Measurements from ENCODE around the gene ZKSCAN1.

DNA sequence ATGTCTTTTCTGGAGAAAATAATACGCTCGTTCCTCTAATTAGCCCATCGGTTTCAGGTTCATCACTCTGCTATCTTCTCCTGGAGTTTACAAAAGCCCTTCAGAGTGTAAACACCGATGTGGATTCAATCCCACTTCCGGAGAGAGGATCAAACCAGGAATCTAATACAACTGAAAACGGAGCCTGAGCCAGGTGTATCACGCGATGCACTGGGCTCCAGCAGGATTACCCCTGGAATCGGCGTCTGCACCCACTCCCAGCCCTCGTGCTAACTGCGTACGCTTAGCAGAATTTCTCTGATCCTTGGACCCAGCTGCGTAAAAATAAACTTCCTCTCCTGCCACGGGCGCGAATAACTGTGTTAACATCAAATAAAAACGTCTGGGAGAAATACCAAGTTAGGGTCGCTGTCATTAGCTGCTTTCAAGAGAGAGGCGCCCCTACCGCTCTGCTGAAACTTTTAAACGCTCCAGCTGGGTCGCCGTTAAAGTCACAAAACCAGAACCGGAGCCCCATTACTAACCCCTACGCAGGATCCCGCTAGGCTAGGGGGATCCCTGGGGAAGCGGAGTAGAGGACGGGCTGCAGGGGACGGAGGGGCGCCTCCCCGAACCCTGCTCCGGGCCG is 65.6 kb downstream of the ZKSCAN1 start:
- TF ChIP-seq, protein P1, sequence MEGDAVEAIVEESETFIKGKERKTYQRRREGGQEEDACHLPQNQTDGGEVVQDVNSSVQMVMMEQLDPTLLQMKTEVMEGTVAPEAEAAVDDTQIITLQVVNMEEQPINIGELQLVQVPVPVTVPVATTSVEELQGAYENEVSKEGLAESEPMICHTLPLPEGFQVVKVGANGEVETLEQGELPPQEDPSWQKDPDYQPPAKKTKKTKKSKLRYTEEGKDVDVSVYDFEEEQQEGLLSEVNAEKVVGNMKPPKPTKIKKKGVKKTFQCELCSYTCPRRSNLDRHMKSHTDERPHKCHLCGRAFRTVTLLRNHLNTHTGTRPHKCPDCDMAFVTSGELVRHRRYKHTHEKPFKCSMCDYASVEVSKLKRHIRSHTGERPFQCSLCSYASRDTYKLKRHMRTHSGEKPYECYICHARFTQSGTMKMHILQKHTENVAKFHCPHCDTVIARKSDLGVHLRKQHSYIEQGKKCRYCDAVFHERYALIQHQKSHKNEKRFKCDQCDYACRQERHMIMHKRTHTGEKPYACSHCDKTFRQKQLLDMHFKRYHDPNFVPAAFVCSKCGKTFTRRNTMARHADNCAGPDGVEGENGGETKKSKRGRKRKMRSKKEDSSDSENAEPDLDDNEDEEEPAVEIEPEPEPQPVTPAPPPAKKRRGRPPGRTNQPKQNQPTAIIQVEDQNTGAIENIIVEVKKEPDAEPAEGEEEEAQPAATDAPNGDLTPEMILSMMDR (IDR thresholded peaks at IDR 0.05; ENCODE audit: low read depth, low read length, poor library complexity, severe bottlenecking) = no peak
- TF ChIP-seq EZH2phosphoT487 (IDR thresholded peaks at IDR 0.05; ENCODE audit: borderline replicate concordance, low read length) = no peak
